MM.1S (cell line): ENCODE results near the gene IL22RA2.

Source experiments
- DNase-seq: peaks from one replicate; pipeline ENCODE4 v3.0.0-alpha.2; 2015
- H2AFZ ChIP-seq: fragments of 300-600 bp; sonication (generic); 2 replicates; pipeline ENCODE4 v1.6.0; 2016; ENCODE audit warnings: antibody characterized with exemption, low read length
- H3F3A ChIP-seq: fragments of 300-600 bp; sonication (generic); 2 replicates; pipeline ENCODE4 v1.6.1; 2016; ENCODE audit warnings: mild to moderate bottlenecking, antibody characterized with exemption, low read length, moderate library complexity, mixed read lengths; ENCODE audit not compliant: insufficient read depth
- H3K27ac ChIP-seq: fragments of 300-600 bp; sonication (generic); 2 replicates; pipeline ENCODE4 v1.5.1; 2016; ENCODE audit warnings: mild to moderate bottlenecking, low read length
- H3K27me3 ChIP-seq: fragments of 300-600 bp; sonication (generic); replicated peaks from 2 replicates; pipeline ENCODE4 v1.6.0; 2016; ENCODE audit warnings: low read length; ENCODE audit not compliant: insufficient read depth
- H3K36me3 ChIP-seq: fragments of 300-600 bp; sonication (generic); replicated peaks from 2 replicates; pipeline ENCODE4 v1.6.1; 2016; ENCODE audit warnings: mild to moderate bottlenecking, low read length, mixed read lengths; ENCODE audit not compliant: insufficient read depth
- H3K4me1 ChIP-seq: fragments of 300-600 bp; sonication (generic); 2 replicates; pipeline ENCODE4 v1.6.1; 2016; ENCODE audit warnings: low read length, mixed read lengths
- H3K4me2 ChIP-seq: fragments of 300-600 bp; sonication (generic); 2 replicates; pipeline ENCODE4 v1.6.0; 2016; ENCODE audit warnings: low read depth, low read length
- H3K4me3 ChIP-seq: fragments of 300-600 bp; sonication (generic); 2 replicates; pipeline ENCODE4 v1.5.1; 2016; ENCODE audit warnings: low read length, mixed read lengths
- H3K79me2 ChIP-seq: fragments of 300-600 bp; sonication (generic); 2 replicates; pipeline ENCODE4 v1.6.1; 2016; ENCODE audit warnings: mixed run types, low read length, mixed read lengths
- H3K9ac ChIP-seq: fragments of 300-600 bp; sonication (generic); 2 replicates; pipeline ENCODE4 v1.6.1; 2016; ENCODE audit warnings: low read length, mixed read lengths
- H3K9me2 ChIP-seq: fragments of 300-600 bp; sonication (generic); replicated peaks from 2 replicates; pipeline ENCODE4 v1.6.1; 2016; ENCODE audit warnings: mild to moderate bottlenecking, low read length, mixed read lengths; ENCODE audit not compliant: insufficient read depth
- H3K9me3 ChIP-seq: fragments of 300-600 bp; sonication (generic); replicated peaks from 2 replicates; pipeline ENCODE4 v1.6.1; 2016; ENCODE audit warnings: mild to moderate bottlenecking, low read length, mixed read lengths; ENCODE audit not compliant: insufficient read depth
- H4K20me1 ChIP-seq: fragments of 300-600 bp; sonication (generic); 2 replicates; pipeline ENCODE4 v1.6.1; 2016; ENCODE audit warnings: mild to moderate bottlenecking, low read length, moderate library complexity, mixed read lengths; ENCODE audit not compliant: insufficient read depth
- EZH2 ChIP-seq: fragments of 300-600 bp; sonication (generic); optimal IDR thresholded peaks from 2 replicates; pipeline ENCODE3; 2017; ENCODE audit warnings: low read depth, mild to moderate bottlenecking, antibody characterized with exemption, low read length, mixed read lengths
- EZH2phosphoT487 ChIP-seq: fragments of 300-600 bp; sonication (generic); IDR thresholded peaks from 2 replicates; pipeline ENCODE4 v1.6.1; 2018; ENCODE audit warnings: antibody characterized with exemption, low read length
- TF ChIP-seq, protein P1 (sequence below): fragments of 300-600 bp; sonication (generic); IDR thresholded peaks from 2 replicates; pipeline ENCODE4 v1.5.1; 2016; ENCODE audit warnings: antibody characterized with exemption, low read length, mixed read lengths

The IL22RA2 gene

GRCh38 chr6:137182654-137183073, 9.2 kb upstream of the IL22RA2 start:
- no peak for DNase-seq
- TF ChIP-seq, protein P1, sequence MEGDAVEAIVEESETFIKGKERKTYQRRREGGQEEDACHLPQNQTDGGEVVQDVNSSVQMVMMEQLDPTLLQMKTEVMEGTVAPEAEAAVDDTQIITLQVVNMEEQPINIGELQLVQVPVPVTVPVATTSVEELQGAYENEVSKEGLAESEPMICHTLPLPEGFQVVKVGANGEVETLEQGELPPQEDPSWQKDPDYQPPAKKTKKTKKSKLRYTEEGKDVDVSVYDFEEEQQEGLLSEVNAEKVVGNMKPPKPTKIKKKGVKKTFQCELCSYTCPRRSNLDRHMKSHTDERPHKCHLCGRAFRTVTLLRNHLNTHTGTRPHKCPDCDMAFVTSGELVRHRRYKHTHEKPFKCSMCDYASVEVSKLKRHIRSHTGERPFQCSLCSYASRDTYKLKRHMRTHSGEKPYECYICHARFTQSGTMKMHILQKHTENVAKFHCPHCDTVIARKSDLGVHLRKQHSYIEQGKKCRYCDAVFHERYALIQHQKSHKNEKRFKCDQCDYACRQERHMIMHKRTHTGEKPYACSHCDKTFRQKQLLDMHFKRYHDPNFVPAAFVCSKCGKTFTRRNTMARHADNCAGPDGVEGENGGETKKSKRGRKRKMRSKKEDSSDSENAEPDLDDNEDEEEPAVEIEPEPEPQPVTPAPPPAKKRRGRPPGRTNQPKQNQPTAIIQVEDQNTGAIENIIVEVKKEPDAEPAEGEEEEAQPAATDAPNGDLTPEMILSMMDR, result no peak
- TF ChIP-seq EZH2phosphoT487, result no peak
- Histone ChIP-seq H3K27ac (no peak overlapping the region), H3K9me3 (no peaks in the 10 kb centered on the region), H3K27me3 (no peaks in the 10 kb centered on the region), H3K36me3 (no peaks in the 10 kb centered on the region), H3K9ac (no peak overlapping the region), H3F3A (no peaks in the 10 kb centered on the region), H4K20me1 (no peaks in the 10 kb centered on the region), H2AFZ (no peak overlapping the region), H3K9me2 (no peaks in the 10 kb centered on the region), H3K4me1 (no peaks in the 10 kb centered on the region), H3K4me2 (no peak overlapping the region), H3K4me3 (no peak overlapping the region), H3K79me2 (no peaks in the 10 kb centered on the region)

DNA sequence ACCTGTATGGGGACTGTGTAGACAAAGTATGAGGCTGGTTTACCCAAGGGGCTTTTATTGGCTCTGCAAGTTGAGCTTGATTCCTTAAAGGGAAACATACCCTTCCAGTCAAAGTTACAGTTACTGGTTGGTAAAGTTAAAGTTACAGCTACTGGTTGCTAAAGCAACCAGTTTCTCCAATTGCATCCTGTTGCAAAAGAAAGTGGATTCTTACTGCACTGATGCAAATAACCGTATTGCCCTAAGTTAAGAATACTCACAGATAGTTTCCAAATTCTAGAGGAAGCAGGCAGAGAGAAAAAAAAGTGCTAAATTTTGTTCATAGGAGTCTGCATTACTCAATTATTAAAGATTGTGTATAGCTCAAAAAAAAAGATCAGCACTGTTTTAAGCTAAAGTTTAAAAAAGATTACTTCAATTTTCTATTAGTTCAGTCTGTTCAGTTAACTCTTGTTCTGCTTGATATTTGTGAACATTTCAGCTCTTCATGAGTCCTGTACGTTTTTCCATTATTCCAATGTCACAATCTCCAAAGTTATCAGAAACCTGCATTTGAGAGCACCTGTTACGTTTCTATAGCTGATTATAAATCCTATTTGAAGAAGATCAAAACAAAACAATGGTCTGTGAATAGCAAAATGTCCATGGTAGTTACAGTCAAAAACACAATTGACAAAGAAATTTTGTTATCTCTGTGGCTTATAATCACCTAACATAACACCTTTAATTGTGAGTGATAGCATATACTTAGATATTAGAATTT, 8.6 kb upstream of the IL22RA2 start:
- Histone ChIP-seq H3K79me2 (no peaks in the 10 kb centered on the region), H3K4me1 (no peaks in the 10 kb centered on the region), H3K9me2 (no peaks in the 10 kb centered on the region), H3K4me3 (no peak overlapping the region), H3K36me3 (no peaks in the 10 kb centered on the region), H4K20me1 (no peaks in the 10 kb centered on the region), H2AFZ (no peak overlapping the region), H3K27ac (no peak overlapping the region), H3K27me3 (no peaks in the 10 kb centered on the region), H3K4me2 (no peak overlapping the region), H3K9ac (no peak overlapping the region), H3K9me3 (no peaks in the 10 kb centered on the region), H3F3A (no peaks in the 10 kb centered on the region)
- TF ChIP-seq EZH2phosphoT487 (no peak), EZH2 (no peak)
- TF ChIP-seq, protein P1, result no peak
- no peak for DNase-seq

DNA sequence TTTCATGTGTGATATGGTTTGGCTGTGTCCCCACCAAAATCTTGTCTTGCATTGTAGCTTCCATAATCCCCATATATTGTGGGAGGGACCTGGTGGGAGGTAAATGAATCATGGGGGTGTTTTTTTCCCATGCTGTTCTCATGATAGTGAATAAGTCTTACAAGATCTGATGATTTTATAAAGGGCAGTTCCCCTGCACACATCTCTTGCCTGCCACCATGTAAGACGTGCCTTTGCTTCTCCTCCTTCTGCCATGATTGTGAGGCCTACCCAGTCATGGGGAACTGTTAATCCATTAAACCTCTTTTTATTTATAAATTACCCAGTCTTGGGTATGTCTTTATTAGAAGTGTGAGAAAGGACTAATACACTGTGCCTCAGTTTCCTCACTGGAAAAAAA, 4.2 kb upstream of the IL22RA2 start:
- H3K4me3 ChIP-seq, result no peak overlapping the region
- no peak overlapping the region for H3K27ac ChIP-seq
- no peaks in the 10 kb centered on the region for H4K20me1 ChIP-seq
- H3K9me3 ChIP-seq, result no peaks in the 10 kb centered on the region
- TF ChIP-seq, protein P1, result no peak
- TF ChIP-seq EZH2phosphoT487 (no peak), EZH2 (no peak)
- H3K27me3 ChIP-seq, result no peaks in the 10 kb centered on the region
- H3K36me3 ChIP-seq, result no peaks in the 10 kb centered on the region
- H3K79me2 ChIP-seq, result no peaks in the 10 kb centered on the region
- H3K4me2 ChIP-seq, result no peak overlapping the region
- no peak overlapping the region for H3K9ac ChIP-seq
- DNase-seq, result no peak
- no peaks in the 10 kb centered on the region for H3F3A ChIP-seq
- H3K4me1 ChIP-seq, result no peaks in the 10 kb centered on the region
- no peak overlapping the region for H2AFZ ChIP-seq
- H3K9me2 ChIP-seq, result no peaks in the 10 kb centered on the region
